KMS-11 (cell line): Measurements from ENCODE around the gene TMEM129.

Experiments used
- H2AFZ ChIP-seq: fragments of 200-600 bp; sonication (generic); 2 replicates; pipeline ENCODE4 v1.6.1; 2016; ENCODE audit warnings: antibody characterized with exemption, mixed run types, low read depth
- H3K27ac ChIP-seq: fragments of 200-600 bp; sonication (generic); 2 replicates; pipeline ENCODE4 v1.6.1; 2016; ENCODE audit warnings: mild to moderate bottlenecking, mixed run types
- H3K27me3 ChIP-seq: fragments of 200-600 bp; sonication (generic); 2 replicates; pipeline ENCODE4 v1.6.1; 2017; ENCODE audit warnings: mild to moderate bottlenecking, low read depth, mixed run types, moderate library complexity; ENCODE audit not compliant: insufficient read depth
- H3K36me3 ChIP-seq: fragments of 200-600 bp; sonication (generic); 2 replicates; pipeline ENCODE4 v1.6.1; 2017; ENCODE audit warnings: mild to moderate bottlenecking, mixed run types; ENCODE audit not compliant: insufficient read depth
- H3K4me1 ChIP-seq: fragments of 200-600 bp; sonication (generic); 2 replicates; pipeline ENCODE4 v1.6.1; 2016; ENCODE audit warnings: mild to moderate bottlenecking, low read depth, mixed run types; ENCODE audit not compliant: poor library complexity, severe bottlenecking
- H3K4me2 ChIP-seq: fragments of 200-600 bp; sonication (generic); 2 replicates; pipeline ENCODE4 v1.7.0; 2016; ENCODE audit warnings: mild to moderate bottlenecking, mixed run types
- H3K4me3 ChIP-seq: fragments of 200-600 bp; sonication (generic); IDR thresholded peaks from 2 replicates; pipeline ENCODE4 v1.6.1; 2017; ENCODE audit warnings: low read depth, low read length, mixed read lengths; ENCODE audit not compliant: insufficient read depth
- H3K79me2 ChIP-seq: fragments of 200-600 bp; sonication (generic); 2 replicates; pipeline ENCODE4 v1.6.1; 2016; ENCODE audit warnings: low read depth, mixed run types; ENCODE audit not compliant: insufficient read depth
- H3K9ac ChIP-seq: fragments of 200-600 bp; sonication (generic); 2 replicates; pipeline ENCODE4 v1.6.1; 2016; ENCODE audit warnings: mild to moderate bottlenecking, mixed run types
- H4K20me1 ChIP-seq: fragments of 200-600 bp; sonication (generic); 2 replicates; pipeline ENCODE4 v1.6.1; 2016; ENCODE audit warnings: mild to moderate bottlenecking, mixed run types; ENCODE audit not compliant: insufficient read depth
- CTCF ChIP-seq: fragments of 200-600 bp; sonication (generic); conservative IDR thresholded peaks from 2 replicates; pipeline ENCODE4 v1.6.1; 2017; ENCODE audit warnings: low read depth, mild to moderate bottlenecking, antibody characterized with exemption, low read length, moderate library complexity, mixed read lengths

TMEM129 gene

GRCh38 chr4:1714303-1715001 lies 6.7 kb downstream of the TMEM129 start:
- peak overlapping the region; percentile 51; the same call in 1 of the 2 replicates for H3K4me2 ChIP-seq
- no peaks in the 10 kb centered on the region for H3K27me3 ChIP-seq
- H3K79me2 ChIP-seq = peaks cover 50% of the 10 kb centered on the region
- H3K36me3 ChIP-seq = no peaks in the 10 kb centered on the region
- H3K4me3 ChIP-seq = no peak overlapping the region
- H2AFZ ChIP-seq = no peak overlapping the region
- H3K27ac ChIP-seq = no peak overlapping the region
- H3K4me1 ChIP-seq = peaks cover 23% of the 10 kb centered on the region
- no peak for TF ChIP-seq CTCF
- no peak overlapping the region for H3K9ac ChIP-seq
- 0 out of 2 replicates have a peak, but pooled peaks cover 5% of the 10 kb centered on the region for H4K20me1 ChIP-seq

- no peaks in the 10 kb centered on the region for H3K36me3 ChIP-seq
- H3K9ac ChIP-seq = peak overlapping the region; percentile 92; the same call in 1 of the 2 replicates
- peaks cover 58% of the 10 kb centered on the region for H3K79me2 ChIP-seq
- no peaks in the 10 kb centered on the region for H3K27me3 ChIP-seq
- H3K4me2 ChIP-seq = peak overlapping the region; percentile 51; the same call in 1 of the 2 replicates
- peak overlapping the region; percentile 95 for H3K27ac ChIP-seq
- H2AFZ ChIP-seq = peak overlapping the region; percentile 41; the same call in 1 of the 2 replicates
- H4K20me1 ChIP-seq = 0 out of 2 replicates have a peak, but pooled peaks cover 5% of the 10 kb centered on the region
- TF ChIP-seq CTCF = no peak
- H3K4me1 ChIP-seq = peaks cover 28% of the 10 kb centered on the region
- H3K4me3 ChIP-seq = peak overlapping the region; percentile 68
Observed at GRCh38 chr4:1713003-1713851, 7.9 kb downstream of the TMEM129 start.

GRCh38 chr4:1712216-1713002 lies 8.7 kb downstream of the TMEM129 start, which contains the start of gene SLBP:
Gene SLBP, minus strand, starts transcription at chr4:1712319. Its CDS starts 131 bp downstream, at chr4:1712188.
- Histone ChIP-seq H3K4me1 (peaks cover 28% of the 10 kb centered on the region), H3K9ac (peak within 1 kb of the TSS; percentile 92), H3K4me3 (peak within 1 kb of the TSS; percentile 68), H3K79me2 (peaks cover 66% of the 10 kb centered on the region), H3K27ac (peak within 1 kb of the TSS; percentile 95), H3K36me3 (no peaks in the 10 kb centered on the region), H3K27me3 (no peaks in the 10 kb centered on the region), H4K20me1 (0 out of 2 replicates have a peak, but pooled peaks cover 5% of the 10 kb centered on the region), H3K4me2 (peak within 1 kb of the TSS; percentile 51), H2AFZ (peak within 1 kb of the TSS; percentile 41; the same call in 1 of the 2 replicates)
- no peak for TF ChIP-seq CTCF
